IPS-18a (cell line): Measurements from ENCODE around the gene SPATS1.

Experiments
- H3K27ac ChIP-seq: one replicate; pipeline ENCODE4 v1.5.1; 2013; ENCODE audit warnings: low read length
- H3K27me3 ChIP-seq: one replicate; pipeline ENCODE4 v1.6.1; 2013; ENCODE audit warnings: mild to moderate bottlenecking, low read length; ENCODE audit not compliant: control insufficient read depth, insufficient read depth
- H3K36me3 ChIP-seq: one replicate; pipeline ENCODE4 v1.6.1; 2013; ENCODE audit warnings: low read depth, low read length; ENCODE audit not compliant: control insufficient read depth
- H3K4me1 ChIP-seq: one replicate; pipeline ENCODE4 v1.6.1; 2013; ENCODE audit warnings: low read depth, low read length; ENCODE audit not compliant: control insufficient read depth
- H3K4me3 ChIP-seq: one replicate; pipeline ENCODE4 v1.5.1; 2013; ENCODE audit warnings: low read length
- H3K9ac ChIP-seq: one replicate; pipeline ENCODE4 v1.6.1; 2013; ENCODE audit warnings: mild to moderate bottlenecking, low read length, moderate library complexity
- H3K9me3 ChIP-seq: one replicate; pipeline ENCODE4 v1.6.1; 2013; ENCODE audit warnings: low read depth, low read length; ENCODE audit not compliant: control insufficient read depth

The SPATS1 gene

GRCh38 chr6:44353336-44353735, 10.9 kb downstream of the SPATS1 start:
- H3K27ac ChIP-seq, result no peak overlapping the region
- no peaks in the 10 kb centered on the region for H3K9me3 ChIP-seq
- no peaks in the 10 kb centered on the region for H3K27me3 ChIP-seq
- H3K4me3 ChIP-seq, result no peak overlapping the region
- no peaks in the 10 kb centered on the region for H3K36me3 ChIP-seq
- H3K4me1 ChIP-seq, result peaks cover 6% of the 10 kb centered on the region
- H3K9ac ChIP-seq, result no peak overlapping the region

GRCh38 chr6:44355640-44356039, 13.2 kb downstream of the SPATS1 start:
- Histone ChIP-seq H3K9me3 (no peaks in the 10 kb centered on the region), H3K9ac (no peak overlapping the region), H3K4me3 (no peak overlapping the region), H3K27ac (no peak overlapping the region), H3K27me3 (no peaks in the 10 kb centered on the region), H3K4me1 (no peaks in the 10 kb centered on the region), H3K36me3 (no peaks in the 10 kb centered on the region)

- Histone ChIP-seq H3K36me3 (no peaks in the 10 kb centered on the region), H3K4me1 (no peaks in the 10 kb centered on the region), H3K27ac (no peak overlapping the region), H3K9me3 (no peaks in the 10 kb centered on the region), H3K27me3 (no peaks in the 10 kb centered on the region), H3K4me3 (no peak overlapping the region), H3K9ac (no peak overlapping the region)
These were observed 14.0 kb downstream of the SPATS1 start for GRCh38 chr6:44356487-44356886.

- no peak overlapping the region for H3K4me3 ChIP-seq
- no peak overlapping the region for H3K9ac ChIP-seq
- no peaks in the 10 kb centered on the region for H3K36me3 ChIP-seq
- no peaks in the 10 kb centered on the region for H3K27me3 ChIP-seq
- H3K9me3 ChIP-seq, result no peaks in the 10 kb centered on the region
- H3K4me1 ChIP-seq, result no peaks in the 10 kb centered on the region
- no peak overlapping the region for H3K27ac ChIP-seq
These were observed 17.5 kb downstream of the SPATS1 start for GRCh38 chr6:44359973-44360372.

- Histone ChIP-seq H3K27me3 (no peaks in the 10 kb centered on the region), H3K4me3 (no peak overlapping the region), H3K9me3 (no peaks in the 10 kb centered on the region), H3K36me3 (no peaks in the 10 kb centered on the region), H3K4me1 (no peaks in the 10 kb centered on the region), H3K9ac (no peak overlapping the region), H3K27ac (no peak overlapping the region)
These were observed 19.5 kb downstream of the SPATS1 start for GRCh38 chr6:44361947-44362346.

- H3K4me3 ChIP-seq, result no peak overlapping the region
- no peaks in the 10 kb centered on the region for H3K27me3 ChIP-seq
- H3K27ac ChIP-seq, result no peak overlapping the region
- H3K36me3 ChIP-seq, result no peaks in the 10 kb centered on the region
- no peak overlapping the region for H3K9ac ChIP-seq
- no peaks in the 10 kb centered on the region for H3K4me1 ChIP-seq
- H3K9me3 ChIP-seq, result no peaks in the 10 kb centered on the region
These were observed 21.0 kb downstream of the SPATS1 start for GRCh38 chr6:44363377-44363926.

GRCh38 chr6:44366781-44367180, 24.3 kb downstream of the SPATS1 start:
- H3K9ac ChIP-seq, result no peak overlapping the region
- no peak overlapping the region for H3K4me3 ChIP-seq

GRCh38 chr6:44367681-44368080, 25.2 kb downstream of the SPATS1 start:
- H3K9ac ChIP-seq, result no peak overlapping the region
- H3K4me3 ChIP-seq, result no peak overlapping the region
- H3K36me3 ChIP-seq, result no peaks in the 10 kb centered on the region
- H3K9me3 ChIP-seq, result no peaks in the 10 kb centered on the region
- H3K27me3 ChIP-seq, result no peaks in the 10 kb centered on the region
- H3K4me1 ChIP-seq, result no peaks in the 10 kb centered on the region
- H3K27ac ChIP-seq, result no peak overlapping the region

More at GRCh38 chr6:44366781-44367180, 24.3 kb downstream of the SPATS1 start:
- Histone ChIP-seq H3K4me1 (no peaks in the 10 kb centered on the region), H3K27me3 (no peaks in the 10 kb centered on the region), H3K36me3 (no peaks in the 10 kb centered on the region), H3K27ac (no peak overlapping the region), H3K9me3 (no peaks in the 10 kb centered on the region)

- no peak overlapping the region for H3K4me3 ChIP-seq
- H3K9me3 ChIP-seq, result no peaks in the 10 kb centered on the region
- H3K4me1 ChIP-seq, result no peaks in the 10 kb centered on the region
- no peaks in the 10 kb centered on the region for H3K27me3 ChIP-seq
- no peak overlapping the region for H3K27ac ChIP-seq
- no peak overlapping the region for H3K9ac ChIP-seq
- H3K36me3 ChIP-seq, result no peaks in the 10 kb centered on the region
These were observed 30.6 kb downstream of the SPATS1 start for GRCh38 chr6:44373051-44373450.

- Histone ChIP-seq H3K36me3 (no peaks in the 10 kb centered on the region), H3K9ac (no peak overlapping the region), H3K9me3 (no peaks in the 10 kb centered on the region)
These were observed 31.3 kb downstream of the SPATS1 start for GRCh38 chr6:44373787-44374186.

GRCh38 chr6:44375071-44375470, 32.6 kb downstream of the SPATS1 start:
- H3K36me3 ChIP-seq, result no peaks in the 10 kb centered on the region
- no peaks in the 10 kb centered on the region for H3K9me3 ChIP-seq
- H3K27me3 ChIP-seq, result no peaks in the 10 kb centered on the region
- H3K4me1 ChIP-seq, result no peaks in the 10 kb centered on the region
- H3K9ac ChIP-seq, result no peak overlapping the region
- no peak overlapping the region for H3K4me3 ChIP-seq
- no peak overlapping the region for H3K27ac ChIP-seq

More at GRCh38 chr6:44373787-44374186, 31.3 kb downstream of the SPATS1 start:
- Histone ChIP-seq H3K4me1 (no peaks in the 10 kb centered on the region), H3K27ac (no peak overlapping the region), H3K4me3 (no peak overlapping the region), H3K27me3 (no peaks in the 10 kb centered on the region)

GRCh38 chr6:44377484-44377883, 35.0 kb downstream of the SPATS1 start:
- H3K4me1 ChIP-seq, result no peaks in the 10 kb centered on the region
- H3K27me3 ChIP-seq, result no peaks in the 10 kb centered on the region
- H3K4me3 ChIP-seq, result no peak overlapping the region
- H3K27ac ChIP-seq, result no peak overlapping the region
- no peaks in the 10 kb centered on the region for H3K36me3 ChIP-seq
- H3K9me3 ChIP-seq, result no peaks in the 10 kb centered on the region
- no peak overlapping the region for H3K9ac ChIP-seq
